Right cardiac atrium (tissue), 5 donors: Measurements from ENCODE around the gene VEGFD. TPM values are rescaled to one million over a fixed set of nuclear protein-coding genes. Genes with fewer than 3 reads are reported as not detected.

ENCODE experiments used
- ATAC-seq, 2 donors: fragments of 200-7000 bp; cut with Tn5 transposase; one replicate each; pipeline versions ENCODE4 v1.8.0 to v1.9.1; 2020; ENCODE audit warnings: moderate library complexity in 2 of 2, mild to moderate bottlenecking in 1 of 2
- DNase-seq, 3 donors: peaks; one replicate each; pipeline ENCODE4 v3.0.0-alpha.2; 2020
- H3K27ac ChIP-seq: one replicate; pipeline ENCODE4 v1.5.1; 2013; ENCODE audit warnings: mild to moderate bottlenecking, low read length, control low read depth, moderate library complexity
- H3K27me3 ChIP-seq: one replicate; pipeline ENCODE4 v1.6.1; 2013; ENCODE audit not compliant: control insufficient read depth, insufficient read depth
- H3K4me1 ChIP-seq: one replicate; pipeline ENCODE4 v1.6.1; 2013; ENCODE audit warnings: low read length; ENCODE audit not compliant: control insufficient read depth, insufficient read depth
- H3K4me3 ChIP-seq: one replicate; pipeline ENCODE4 v1.5.1; 2013; ENCODE audit warnings: low read length, control low read depth
- H3K9me3 ChIP-seq: one replicate; pipeline ENCODE4 v1.6.1; 2013; ENCODE audit warnings: low read length; ENCODE audit not compliant: control insufficient read depth
- WGBS: extraction: QIAGEN DNeasy Blood & Tissue Kit; methylation state at CpG from one replicate; pipeline ENCODE4 v1.1.7; 2013; 5-methylcytosine and 5-hydroxymethylcytosine counted together
- intact Hi-C, 4 donors: fragments of 100-400 bp; cut with DNase I; formaldehyde crosslinking; loops; one replicate each; pipeline versions ENCODE4 v1.11.0 to v1.14.0; 2022 to 2023
- polyA plus RNA-seq: library from polyadenylated mRNA; stranded (reverse); fragments of 200-250 nt; gene quantifications from one replicate; pipeline ENCODE4 v1.2.3, GENCODE V29; 2013
- total RNA-seq, 4 donors: library from RNA; stranded (reverse); fragmentation: NEBNext Ultra II Directional; extraction: Animal tissue kit (Norgen Biotek cat#: 25700); gene quantifications; one replicate each; pipeline ENCODE4 v1.2.1, GENCODE V29; 2021
- donor health status: healthy with polysubstance abuse.
- donor health status: DM: no; HTN: yes; CAD: no.
- donor health status: DM: no; HTN: no; CAD: no.
- donor health status: DM: no; HTN: yes; CAD: no; lungs with severe emphysema.
- donor health status: DM: yes; HTN: yes; CAD: no.

The VEGFD gene
- total and polyA plus RNA-seq, 5 donors, result 0.93 to 1.9 (median 1.1) TPM

GRCh38 chrX:15358533-15358932 is 25.7 kb downstream of the VEGFD start:
- Histone ChIP-seq H3K4me3 (no peak overlapping the region), H3K4me1 (no peaks in the 10 kb centered on the region), H3K27me3 (no peaks in the 10 kb centered on the region), H3K9me3 (no peaks in the 10 kb centered on the region), H3K27ac (no peak overlapping the region)
- ATAC-seq (no peak), DNase-seq (no peak)
- 85% methylated on average over 2 of the region's 2 CpGs for WGBS
- intact Hi-C loops, result loop anchor here in 1 of 4 donors (10.0 kb wide), 1 partner anchor 106 kb away; no protein-coding TSS in a partner anchor

GRCh38 chrX:15356444-15356843 is 27.8 kb downstream of the VEGFD start:
- H3K4me3 ChIP-seq, result no peak overlapping the region
- intact Hi-C loops, result loop anchor here in 1 of 4 donors (10.0 kb wide), 1 partner anchor 108 kb away; no protein-coding TSS in a partner anchor
- DNase-seq (no peak), ATAC-seq (peak in 1 of 2 donors; percentile 61)
- no peak overlapping the region for H3K27ac ChIP-seq
- H3K4me1 ChIP-seq, result no peaks in the 10 kb centered on the region
- WGBS, result 41% methylated on average over 1 of the region's 1 CpG
- no peaks in the 10 kb centered on the region for H3K9me3 ChIP-seq
- no peaks in the 10 kb centered on the region for H3K27me3 ChIP-seq

- intact Hi-C loops, result loop anchor here in 1 of 4 donors (10.0 kb wide), 1 partner anchor 114 kb away; no protein-coding TSS in a partner anchor
- Histone ChIP-seq H3K27me3 (no peaks in the 10 kb centered on the region), H3K4me3 (no peak overlapping the region), H3K9me3 (no peaks in the 10 kb centered on the region), H3K4me1 (peaks cover 1% of the 10 kb centered on the region), H3K27ac (peak overlapping the region; percentile 67)
- WGBS, result 76% methylated on average over 8 of the region's 8 CpGs
- ATAC-seq, result peak in 1 of 2 donors; percentile 39
- DNase-seq, result no peak
Measured at GRCh38 chrX:15350329-15350996, 33.8 kb downstream of the VEGFD start.

DNA sequence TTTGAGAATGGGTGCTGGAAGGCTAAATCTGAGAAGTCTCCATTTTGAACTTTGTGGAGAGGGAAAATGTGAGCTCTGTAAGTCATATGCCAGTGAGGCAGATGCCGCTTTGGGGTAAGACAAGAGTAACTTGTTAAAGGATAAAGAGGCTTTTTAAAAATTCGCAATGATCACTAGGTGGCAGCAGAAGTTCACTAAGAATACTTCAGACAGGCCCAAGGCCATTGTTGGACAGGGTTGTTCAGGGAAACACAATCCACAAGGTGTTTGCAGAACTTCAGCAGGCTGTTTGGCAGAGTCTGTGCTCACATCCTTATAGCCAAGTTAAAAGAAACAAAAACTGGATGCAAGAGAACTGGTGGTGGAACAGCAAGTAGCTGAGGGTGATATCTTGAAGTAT is 35.2 kb downstream of the VEGFD start:
- Histone ChIP-seq H3K9me3 (no peaks in the 10 kb centered on the region), H3K4me1 (peaks cover 1% of the 10 kb centered on the region), H3K27me3 (no peaks in the 10 kb centered on the region), H3K27ac (no peak overlapping the region), H3K4me3 (no peak overlapping the region)
- intact Hi-C loops, result loop anchor here in 3 of 4 donors (5.0 to 10.0 kb wide), 3 partner anchors 116 to 123 kb away; no protein-coding TSS in a partner anchor
- DNase-seq (no peak), ATAC-seq (peak; percentile 83 to 87)
- 20% methylated on average over 2 of the region's 2 CpGs for WGBS

- H3K9me3 ChIP-seq, result no peaks in the 10 kb centered on the region
- no peak overlapping the region for H3K4me3 ChIP-seq
- ATAC-seq (no peak), DNase-seq (no peak)
- peaks cover 1% of the 10 kb centered on the region for H3K4me1 ChIP-seq
- no peaks in the 10 kb centered on the region for H3K27me3 ChIP-seq
- H3K27ac ChIP-seq, result no peak overlapping the region
- intact Hi-C loops, result loop anchor here in 3 of 4 donors (5.0 to 10.0 kb wide), 3 partner anchors 119 to 126 kb away; no protein-coding TSS in a partner anchor
- WGBS, result 73% methylated on average over 3 of the region's 3 CpGs
Measured at GRCh38 chrX:15345976-15346375, 38.2 kb downstream of the VEGFD start.

GRCh38 chrX:15344106-15344505 is 40.1 kb downstream of the VEGFD start:
- no peaks in the 10 kb centered on the region for H3K27me3 ChIP-seq
- H3K27ac ChIP-seq, result no peak overlapping the region
- no peaks in the 10 kb centered on the region for H3K9me3 ChIP-seq
- no peaks in the 10 kb centered on the region for H3K4me1 ChIP-seq
- ATAC-seq, result no peak
- no peak overlapping the region for H3K4me3 ChIP-seq
- intact Hi-C loops, result loop anchor here in 1 of 4 donors (10.0 kb wide), 1 partner anchor 121 kb away; no protein-coding TSS in a partner anchor
- no peak for DNase-seq

DNA sequence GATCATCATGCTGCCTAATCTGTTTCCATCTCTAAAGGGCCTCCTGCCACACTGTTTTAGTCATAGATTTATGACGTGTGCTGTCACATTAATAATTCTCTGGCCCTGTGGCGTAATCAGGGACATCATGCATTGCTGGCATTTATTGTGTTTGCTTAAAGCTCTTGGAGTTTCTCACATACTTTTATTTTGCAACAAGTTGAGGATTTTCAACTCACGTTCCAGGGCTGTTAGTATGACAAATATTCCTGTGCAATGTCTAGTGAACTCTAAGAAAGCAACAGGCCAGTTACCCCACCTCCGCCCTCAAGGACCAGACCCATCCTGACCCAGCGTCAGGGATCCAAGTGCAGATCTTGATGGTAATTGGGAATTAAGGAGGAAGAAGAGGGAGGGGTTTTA is 41.1 kb downstream of the VEGFD start:
- no peaks in the 10 kb centered on the region for H3K27me3 ChIP-seq

GRCh38 chrX:15340867-15341266 is 43.3 kb downstream of the VEGFD start:
- intact Hi-C loops, result loop anchor here in 1 of 4 donors (10.0 kb wide), 1 partner anchor 124 kb away; no protein-coding TSS in a partner anchor

More for the DNA sequence above, 41.1 kb downstream of the VEGFD start:
- intact Hi-C loops, result loop anchor here in 1 of 4 donors (10.0 kb wide), 1 partner anchor 122 kb away; no protein-coding TSS in a partner anchor
- 65% methylated on average over 5 of the region's 5 CpGs for WGBS
- no peaks in the 10 kb centered on the region for H3K4me1 ChIP-seq
- H3K27ac ChIP-seq, result no peak overlapping the region
- no peak overlapping the region for H3K4me3 ChIP-seq
- ATAC-seq (peak; percentile 68 to 74), DNase-seq (peak in 2 of 3 donors; percentile 40 to 56)
- no peaks in the 10 kb centered on the region for H3K9me3 ChIP-seq

DNA sequence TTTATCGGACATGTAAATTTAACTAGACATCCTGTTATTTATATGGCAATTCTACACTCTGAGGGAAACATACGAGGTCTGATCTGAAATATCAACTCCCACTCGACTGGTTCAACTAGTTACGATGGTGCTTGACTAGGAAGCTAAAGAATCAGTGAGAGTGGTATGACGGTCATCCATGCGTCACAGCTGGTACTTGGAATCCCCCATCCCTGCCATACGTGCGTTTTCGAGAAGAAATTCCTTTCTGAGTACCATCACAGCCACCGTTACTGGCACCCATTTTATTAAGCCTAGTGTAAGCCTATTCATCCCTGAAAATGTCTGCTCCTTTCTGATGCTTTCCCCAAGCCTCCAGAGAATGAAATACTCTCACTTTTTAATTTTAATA is 48.2 kb downstream of the VEGFD start:
- WGBS, result under 1% methylated on average over 10 of the region's 10 CpGs
- no peaks in the 10 kb centered on the region for H3K4me1 ChIP-seq
- intact Hi-C loops, result no loop called here
- ATAC-seq (peak in 1 of 2 donors; percentile 10), DNase-seq (no peak)
- peak overlapping the region; percentile 31 for H3K4me3 ChIP-seq
- no peaks in the 10 kb centered on the region for H3K9me3 ChIP-seq
- no peaks in the 10 kb centered on the region for H3K27me3 ChIP-seq
- peak overlapping the region; percentile 30 for H3K27ac ChIP-seq

More at GRCh38 chrX:15340867-15341266, 43.3 kb downstream of the VEGFD start:
- H3K4me3 ChIP-seq, result no peak overlapping the region
- H3K9me3 ChIP-seq, result no peaks in the 10 kb centered on the region
- H3K27ac ChIP-seq, result no peak overlapping the region
- H3K27me3 ChIP-seq, result no peaks in the 10 kb centered on the region
- no peak for DNase-seq
- no peak for ATAC-seq
- no peaks in the 10 kb centered on the region for H3K4me1 ChIP-seq
- WGBS, result 95% methylated on average over 2 of the region's 2 CpGs

- ATAC-seq (peak; percentile 100), DNase-seq (peak; percentile 95 to 98 (median 98))
- Histone ChIP-seq H3K4me1 (no peaks in the 10 kb centered on the region), H3K27me3 (no peaks in the 10 kb centered on the region), H3K4me3 (peak within 1 kb of the TSS; percentile 79), H3K27ac (peak within 1 kb of the TSS; percentile 90), H3K9me3 (no peaks in the 10 kb centered on the region)
- intact Hi-C loops, result no loop called here
- under 1% methylated on average over 72 of the region's 72 CpGs for WGBS
Measured at GRCh38 chrX:15335135-15336022, 48.8 kb downstream of the VEGFD start, which contains the start of gene PIGA. PIGA (minus strand) TSS chrX:15335523; CDS start chrX:15331930, 3,593 bp downstream.
